ENCODE measurements around the gene ADK. TPM values are rescaled to one million over a fixed set of nuclear protein-coding genes. Genes with fewer than 3 reads are reported as not detected.

ADK gene
- total and polyA plus RNA-seq, 2 experiments from 2014 or later = 39.9 to 53.0 TPM

DNA sequence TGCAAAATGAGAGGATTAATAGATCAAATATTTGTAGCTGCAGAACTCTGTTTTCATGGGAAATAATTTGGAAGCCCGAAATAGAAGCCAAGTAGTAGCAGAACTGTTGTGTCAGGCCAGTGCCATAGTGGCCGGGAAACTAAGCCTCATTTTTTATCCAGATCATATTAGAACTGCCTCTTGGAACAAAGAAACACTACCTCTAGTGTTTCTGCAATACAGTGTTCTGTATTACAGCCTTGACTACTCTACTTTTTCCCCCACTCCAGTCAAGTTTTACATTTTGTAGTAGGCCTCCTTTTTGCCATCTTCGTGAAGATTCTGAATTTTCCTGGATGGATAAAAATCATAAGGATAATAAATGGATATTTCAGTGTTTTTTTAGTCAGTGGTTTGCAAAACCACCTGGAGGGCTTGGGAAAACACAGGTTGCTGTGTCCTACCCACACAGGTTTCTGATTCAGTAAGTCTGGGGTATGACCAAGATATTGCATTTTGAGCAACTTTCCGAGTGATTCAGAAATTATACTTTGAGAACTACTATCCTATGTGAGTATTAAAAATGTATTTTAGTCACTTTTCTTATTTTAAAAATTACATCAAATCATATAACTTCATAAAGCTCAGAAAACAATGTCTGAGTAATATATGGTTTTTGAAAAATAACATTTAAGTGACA, 349.1 kb downstream of the ADK start:
- Histone ChIP-seq H3K4me3 (no peak overlapping the region), H3K9me2 (ENCODE audit: insufficient read depth) (no peaks in the 10 kb centered on the region), H4K20me1 (replicated peaks; ENCODE audit: insufficient read depth) (no peaks in the 10 kb centered on the region), H3K4me2 (no peak overlapping the region), H3F3A (replicated peaks; ENCODE audit: low read depth) (no peaks in the 10 kb centered on the region), H3K36me3 (ENCODE audit: insufficient read depth) (no peaks in the 10 kb centered on the region), H3K27ac (ENCODE audit: low read depth) (no peak overlapping the region), H2AFZ (no peak overlapping the region), H3K79me2 (replicated peaks; ENCODE audit: insufficient read depth) (no peaks in the 10 kb centered on the region), H3K4me1 (ENCODE audit: insufficient read depth) (no peaks in the 10 kb centered on the region), H3K27me3 (ENCODE audit: insufficient read depth) (no peaks in the 10 kb centered on the region)
- Mint-ChIP-seq H3K4me1 (no peaks in the 10 kb centered on the region), H3K36me3 (ENCODE audit: low read depth) (peaks cover 5% of the 10 kb centered on the region; the same call in 1 of the 3 replicates), H3K9me3 (peaks cover 4% of the 10 kb centered on the region; the same call in 1 of the 3 replicates), H3K27ac (no peak overlapping the region), H3K4me3 (no peak overlapping the region), H3K27me3 (ENCODE audit: insufficient read depth, low read depth, poor library complexity) (no peaks in the 10 kb centered on the region)
- TF ChIP-seq ZNF331 (CRISPR knock-in tag; IDR thresholded peaks at IDR 0.05; ENCODE audit: low read depth) (no peak), STAT1 (IDR thresholded peaks at IDR 0.05; ENCODE audit: unreplicated experiment) (no peak), NANOG (IDR thresholded peaks at IDR 0.05; ENCODE audit: borderline replicate concordance) (no peak), ZNF114 (CRISPR knock-in tag; IDR thresholded peaks at IDR 0.05) (no peak), JUNB (IDR thresholded peaks at IDR 0.05; ENCODE audit: unreplicated experiment) (no peak), EZH2phosphoT487 (IDR thresholded peaks at IDR 0.05; ENCODE audit: unreplicated experiment) (no peak), CREB1 (CRISPR knock-in tag; IDR thresholded peaks at IDR 0.05; ENCODE audit: low read depth) (no peak), POLR2AphosphoS5 (IDR thresholded peaks at IDR 0.05; ENCODE audit: low read depth) (no peak)
- TF ChIP-seq, protein P1, sequence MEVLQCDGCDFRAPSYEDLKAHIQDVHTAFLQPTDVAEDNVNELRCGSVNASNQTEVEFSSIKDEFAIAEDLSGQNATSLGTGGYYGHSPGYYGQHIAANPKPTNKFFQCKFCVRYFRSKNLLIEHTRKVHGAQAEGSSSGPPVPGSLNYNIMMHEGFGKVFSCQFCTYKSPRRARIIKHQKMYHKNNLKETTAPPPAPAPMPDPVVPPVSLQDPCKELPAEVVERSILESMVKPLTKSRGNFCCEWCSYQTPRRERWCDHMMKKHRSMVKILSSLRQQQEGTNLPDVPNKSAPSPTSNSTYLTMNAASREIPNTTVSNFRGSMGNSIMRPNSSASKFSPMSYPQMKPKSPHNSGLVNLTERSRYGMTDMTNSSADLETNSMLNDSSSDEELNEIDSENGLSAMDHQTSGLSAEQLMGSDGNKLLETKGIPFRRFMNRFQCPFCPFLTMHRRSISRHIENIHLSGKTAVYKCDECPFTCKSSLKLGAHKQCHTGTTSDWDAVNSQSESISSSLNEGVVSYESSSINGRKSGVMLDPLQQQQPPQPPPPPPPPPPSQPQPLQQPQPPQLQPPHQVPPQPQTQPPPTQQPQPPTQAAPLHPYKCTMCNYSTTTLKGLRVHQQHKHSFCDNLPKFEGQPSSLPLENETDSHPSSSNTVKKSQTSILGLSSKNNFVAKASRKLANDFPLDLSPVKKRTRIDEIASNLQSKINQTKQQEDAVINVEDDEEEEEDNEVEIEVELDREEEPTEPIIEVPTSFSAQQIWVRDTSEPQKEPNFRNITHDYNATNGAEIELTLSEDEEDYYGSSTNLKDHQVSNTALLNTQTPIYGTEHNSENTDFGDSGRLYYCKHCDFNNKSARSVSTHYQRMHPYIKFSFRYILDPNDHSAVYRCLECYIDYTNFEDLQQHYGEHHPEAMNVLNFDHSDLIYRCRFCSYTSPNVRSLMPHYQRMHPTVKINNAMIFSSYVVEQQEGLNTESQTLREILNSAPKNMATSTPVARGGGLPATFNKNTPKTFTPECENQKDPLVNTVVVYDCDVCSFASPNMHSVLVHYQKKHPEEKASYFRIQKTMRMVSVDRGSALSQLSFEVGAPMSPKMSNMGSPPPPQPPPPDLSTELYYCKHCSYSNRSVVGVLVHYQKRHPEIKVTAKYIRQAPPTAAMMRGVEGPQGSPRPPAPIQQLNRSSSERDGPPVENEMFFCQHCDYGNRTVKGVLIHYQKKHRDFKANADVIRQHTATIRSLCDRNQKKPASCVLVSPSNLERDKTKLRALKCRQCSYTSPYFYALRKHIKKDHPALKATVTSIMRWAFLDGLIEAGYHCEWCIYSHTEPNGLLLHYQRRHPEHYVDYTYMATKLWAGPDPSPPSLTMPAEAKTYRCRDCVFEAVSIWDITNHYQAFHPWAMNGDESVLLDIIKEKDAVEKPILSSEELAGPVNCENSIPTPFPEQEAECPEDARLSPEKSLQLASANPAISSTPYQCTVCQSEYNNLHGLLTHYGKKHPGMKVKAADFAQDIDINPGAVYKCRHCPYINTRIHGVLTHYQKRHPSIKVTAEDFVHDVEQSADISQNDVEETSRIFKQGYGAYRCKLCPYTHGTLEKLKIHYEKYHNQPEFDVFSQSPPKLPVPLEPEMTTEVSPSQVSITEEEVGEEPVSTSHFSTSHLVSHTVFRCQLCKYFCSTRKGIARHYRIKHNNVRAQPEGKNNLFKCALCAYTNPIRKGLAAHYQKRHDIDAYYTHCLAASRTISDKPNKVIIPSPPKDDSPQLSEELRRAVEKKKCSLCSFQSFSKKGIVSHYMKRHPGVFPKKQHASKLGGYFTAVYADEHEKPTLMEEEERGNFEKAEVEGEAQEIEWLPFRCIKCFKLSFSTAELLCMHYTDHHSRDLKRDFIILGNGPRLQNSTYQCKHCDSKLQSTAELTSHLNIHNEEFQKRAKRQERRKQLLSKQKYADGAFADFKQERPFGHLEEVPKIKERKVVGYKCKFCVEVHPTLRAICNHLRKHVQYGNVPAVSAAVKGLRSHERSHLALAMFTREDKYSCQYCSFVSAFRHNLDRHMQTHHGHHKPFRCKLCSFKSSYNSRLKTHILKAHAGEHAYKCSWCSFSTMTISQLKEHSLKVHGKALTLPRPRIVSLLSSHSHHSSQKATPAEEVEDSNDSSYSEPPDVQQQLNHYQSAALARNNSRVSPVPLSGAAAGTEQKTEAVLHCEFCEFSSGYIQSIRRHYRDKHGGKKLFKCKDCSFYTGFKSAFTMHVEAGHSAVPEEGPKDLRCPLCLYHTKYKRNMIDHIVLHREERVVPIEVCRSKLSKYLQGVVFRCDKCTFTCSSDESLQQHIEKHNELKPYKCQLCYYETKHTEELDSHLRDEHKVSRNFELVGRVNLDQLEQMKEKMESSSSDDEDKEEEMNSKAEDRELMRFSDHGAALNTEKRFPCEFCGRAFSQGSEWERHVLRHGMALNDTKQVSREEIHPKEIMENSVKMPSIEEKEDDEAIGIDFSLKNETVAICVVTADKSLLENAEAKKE (CRISPR knock-in tag; IDR thresholded peaks at IDR 0.05) = no peak
- TF ChIP-seq, protein P2, sequence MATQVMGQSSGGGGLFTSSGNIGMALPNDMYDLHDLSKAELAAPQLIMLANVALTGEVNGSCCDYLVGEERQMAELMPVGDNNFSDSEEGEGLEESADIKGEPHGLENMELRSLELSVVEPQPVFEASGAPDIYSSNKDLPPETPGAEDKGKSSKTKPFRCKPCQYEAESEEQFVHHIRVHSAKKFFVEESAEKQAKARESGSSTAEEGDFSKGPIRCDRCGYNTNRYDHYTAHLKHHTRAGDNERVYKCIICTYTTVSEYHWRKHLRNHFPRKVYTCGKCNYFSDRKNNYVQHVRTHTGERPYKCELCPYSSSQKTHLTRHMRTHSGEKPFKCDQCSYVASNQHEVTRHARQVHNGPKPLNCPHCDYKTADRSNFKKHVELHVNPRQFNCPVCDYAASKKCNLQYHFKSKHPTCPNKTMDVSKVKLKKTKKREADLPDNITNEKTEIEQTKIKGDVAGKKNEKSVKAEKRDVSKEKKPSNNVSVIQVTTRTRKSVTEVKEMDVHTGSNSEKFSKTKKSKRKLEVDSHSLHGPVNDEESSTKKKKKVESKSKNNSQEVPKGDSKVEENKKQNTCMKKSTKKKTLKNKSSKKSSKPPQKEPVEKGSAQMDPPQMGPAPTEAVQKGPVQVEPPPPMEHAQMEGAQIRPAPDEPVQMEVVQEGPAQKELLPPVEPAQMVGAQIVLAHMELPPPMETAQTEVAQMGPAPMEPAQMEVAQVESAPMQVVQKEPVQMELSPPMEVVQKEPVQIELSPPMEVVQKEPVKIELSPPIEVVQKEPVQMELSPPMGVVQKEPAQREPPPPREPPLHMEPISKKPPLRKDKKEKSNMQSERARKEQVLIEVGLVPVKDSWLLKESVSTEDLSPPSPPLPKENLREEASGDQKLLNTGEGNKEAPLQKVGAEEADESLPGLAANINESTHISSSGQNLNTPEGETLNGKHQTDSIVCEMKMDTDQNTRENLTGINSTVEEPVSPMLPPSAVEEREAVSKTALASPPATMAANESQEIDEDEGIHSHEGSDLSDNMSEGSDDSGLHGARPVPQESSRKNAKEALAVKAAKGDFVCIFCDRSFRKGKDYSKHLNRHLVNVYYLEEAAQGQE (IDR thresholded peaks at IDR 0.05; ENCODE audit: unreplicated experiment) = no peak
- ATAC-seq (no peak), DNase-seq (ENCODE audit: low spot score) (no peak)
